Measurements from ENCODE around the gene SND1.

SND1 gene

DNA sequence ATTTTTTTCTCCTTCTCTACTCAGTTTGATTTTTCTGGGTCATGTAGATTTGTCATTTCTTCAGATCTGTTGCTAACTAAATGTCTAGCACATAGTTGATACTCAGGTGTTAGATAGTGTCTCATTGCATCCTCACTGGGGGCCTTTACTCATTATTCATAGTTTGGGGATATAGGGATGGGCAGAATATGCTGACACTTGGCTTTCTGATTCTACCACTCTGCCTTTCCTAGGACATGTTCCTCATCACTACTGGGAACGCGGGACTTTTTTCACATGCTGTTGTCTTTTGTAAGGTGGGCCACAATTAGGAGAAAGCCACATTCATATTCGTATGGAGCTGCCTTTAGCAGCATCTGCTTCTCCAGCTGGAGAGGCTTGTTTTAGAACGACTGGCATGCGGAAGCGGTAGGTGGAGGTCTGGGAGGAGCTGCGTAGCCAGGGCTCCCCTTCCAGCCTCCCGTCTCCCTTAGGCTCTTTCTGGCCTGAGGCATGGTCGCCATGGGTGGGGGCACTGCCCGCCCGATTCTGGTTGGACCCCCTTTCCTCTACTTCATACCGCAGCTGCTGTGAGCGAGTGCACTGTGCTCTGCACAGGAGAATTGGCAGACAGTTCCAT, 78.8 kb downstream of the SND1 start:
- DNase-seq (ENCODE audit: low spot score): no peak

DNA sequence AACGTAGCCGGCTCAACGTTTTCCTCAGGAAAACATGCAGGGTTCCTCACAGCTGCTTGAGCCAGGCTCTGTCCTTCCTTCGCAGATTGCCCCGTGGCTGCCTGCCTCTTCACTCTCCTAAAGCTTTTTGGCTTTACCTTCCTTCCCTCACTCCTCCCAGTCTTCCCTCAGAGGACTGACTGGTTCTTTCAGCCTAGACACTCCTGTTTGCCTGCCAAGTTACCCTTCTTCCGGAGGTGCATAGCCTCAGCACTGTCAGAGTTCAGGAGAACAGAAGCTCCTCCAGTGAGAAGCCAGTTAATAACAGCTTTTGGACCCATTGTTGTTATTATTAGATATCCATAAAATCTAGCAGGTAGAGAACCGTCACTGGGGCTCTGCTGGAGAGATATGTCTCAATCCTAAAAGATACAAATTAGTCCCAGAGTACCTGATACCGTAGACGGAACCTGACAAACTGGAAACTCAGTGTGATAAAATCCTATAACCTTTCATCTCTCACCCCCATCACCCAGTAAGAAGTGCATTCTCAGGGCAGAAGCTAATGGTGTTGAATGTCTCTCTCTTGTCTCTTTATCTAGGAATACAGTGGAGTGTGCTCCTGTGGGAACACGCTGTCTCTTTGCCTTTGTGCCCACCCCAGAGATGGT, 79.6 kb downstream of the SND1 start:
- no peak for DNase-seq (ENCODE audit: low spot score)

DNA sequence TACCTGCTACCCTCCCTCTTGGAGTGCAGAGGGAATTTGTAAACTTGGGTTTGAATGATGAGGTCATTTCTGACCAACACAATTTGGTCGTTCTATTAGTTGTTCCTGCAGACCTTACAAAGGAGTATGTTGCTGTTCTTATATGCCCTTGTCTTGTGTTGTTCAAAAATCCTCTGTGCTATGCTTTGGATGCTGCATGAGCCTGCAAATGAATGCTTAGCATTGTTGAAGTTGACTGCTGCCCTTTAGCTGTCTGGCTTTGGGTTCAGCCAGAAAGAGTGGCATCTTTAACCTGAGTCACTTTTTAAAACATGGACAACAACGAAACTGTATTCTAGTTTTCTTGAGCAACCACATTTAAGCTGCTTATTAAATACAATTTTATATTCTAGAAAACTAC, 80.3 kb downstream of the SND1 start:
- no peak for DNase-seq (ENCODE audit: low spot score)

DNA sequence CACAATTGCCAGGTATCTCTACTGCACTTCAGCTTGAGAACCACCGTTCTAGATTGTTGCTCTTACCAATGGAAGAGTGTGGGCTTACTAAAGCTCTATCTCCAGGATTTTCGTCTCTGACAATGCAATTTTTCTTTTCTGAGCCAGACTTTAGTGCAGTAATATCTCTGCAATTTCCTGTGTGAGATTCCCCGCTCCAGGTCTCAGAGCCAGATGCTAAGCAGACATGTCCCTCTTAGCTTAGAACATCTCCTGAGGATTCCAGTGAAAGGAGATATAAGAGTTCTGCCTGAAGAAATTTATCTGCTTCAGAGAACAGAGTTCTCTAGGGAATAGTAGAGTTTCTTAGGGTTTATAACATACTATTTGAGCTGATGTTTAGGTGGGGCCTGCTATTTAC, 82.0 kb downstream of the SND1 start:
- no peak for DNase-seq (ENCODE audit: low spot score)

DNA sequence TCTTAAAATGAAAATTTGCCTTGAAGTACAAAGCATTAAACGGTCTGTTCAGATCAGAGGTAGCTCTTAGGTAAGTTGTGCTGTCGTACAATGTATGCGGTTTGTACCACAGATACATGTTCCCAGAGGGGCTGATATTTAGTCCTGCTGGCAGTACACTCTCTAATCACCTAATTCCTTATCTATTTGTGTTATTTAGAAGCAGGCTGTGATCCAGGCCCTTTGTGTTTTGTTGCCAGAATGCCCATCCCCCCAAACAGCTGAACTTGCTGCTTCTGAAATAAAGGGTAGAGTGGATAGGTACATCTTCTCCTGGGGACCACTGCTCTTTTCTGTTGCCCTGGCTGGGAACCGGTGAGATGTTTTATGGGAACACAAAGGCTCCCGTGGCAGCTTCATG, 84.5 kb downstream of the SND1 start:
- DNase-seq (ENCODE audit: low spot score): no peak

DNA sequence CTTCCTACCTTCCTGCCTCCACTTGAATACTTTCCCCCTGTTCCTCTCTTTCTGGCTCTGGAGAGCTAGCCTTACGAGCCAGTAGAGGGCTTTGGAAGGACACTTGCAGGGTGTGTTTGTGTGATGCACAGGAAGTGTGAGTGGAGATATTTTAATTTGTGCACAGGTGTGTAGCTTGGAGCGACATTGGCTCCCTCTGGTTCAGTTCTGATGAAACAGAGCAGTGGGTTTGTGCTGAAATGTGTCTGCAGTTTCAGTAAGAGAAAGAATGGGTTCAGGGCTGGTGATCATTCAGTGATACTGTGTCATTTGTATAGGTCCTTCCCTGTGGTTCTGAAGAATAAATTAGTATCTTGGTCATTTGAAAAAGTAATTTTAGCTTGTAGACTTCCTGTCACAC, 86.9 kb downstream of the SND1 start:
- DNase-seq (ENCODE audit: low spot score): no peak

DNA sequence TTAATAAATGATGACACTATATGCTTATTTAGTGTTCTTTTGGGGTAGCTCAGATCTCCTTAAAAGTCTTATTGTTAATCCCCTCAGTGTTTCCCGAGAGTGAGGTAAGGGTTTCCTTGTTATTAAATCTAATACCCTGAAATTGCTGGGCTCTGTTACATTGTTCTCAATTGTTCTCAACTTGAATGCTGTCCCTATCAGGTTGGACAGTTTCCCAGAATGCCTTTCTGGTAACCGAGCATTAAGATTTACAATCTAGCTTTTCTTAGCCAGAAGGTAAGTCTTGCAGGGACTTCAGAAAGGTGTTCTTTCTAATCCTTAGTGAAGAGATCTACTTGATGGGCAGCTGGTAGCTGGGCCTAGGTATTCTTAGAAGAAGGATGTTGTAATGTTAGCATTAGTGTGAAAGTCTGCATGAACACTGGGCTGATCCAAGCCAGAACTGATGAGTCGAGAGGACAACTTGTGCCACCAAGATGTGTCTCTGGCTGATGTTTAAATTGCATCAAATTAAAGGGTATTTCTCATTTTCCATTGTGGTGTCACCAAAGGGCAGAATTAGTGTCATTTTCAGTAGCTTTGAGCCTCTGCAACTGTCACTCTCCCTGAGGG, 89.9 kb downstream of the SND1 start:
- DNase-seq (ENCODE audit: low spot score): no peak

DNA sequence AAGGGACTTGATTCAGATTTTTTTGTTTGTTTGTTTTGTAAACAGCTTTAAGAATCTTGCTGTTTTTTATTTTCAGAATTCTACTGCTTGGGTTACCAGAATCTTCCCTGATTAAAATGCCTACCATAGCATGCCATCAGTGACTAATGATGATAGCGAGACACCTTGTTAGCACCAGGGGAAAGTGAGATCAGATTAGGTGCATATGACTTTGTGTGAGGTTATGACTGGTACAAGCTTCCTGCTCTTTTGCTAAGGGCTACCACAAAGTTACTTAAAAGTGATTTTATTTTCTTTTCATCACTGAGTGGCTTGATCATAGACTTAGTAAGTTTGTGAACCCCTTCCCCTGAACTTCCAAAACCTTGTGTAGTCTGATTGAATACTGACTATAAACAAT, 93.5 kb downstream of the SND1 start:
- DNase-seq (ENCODE audit: low spot score): peak; percentile 10

DNA sequence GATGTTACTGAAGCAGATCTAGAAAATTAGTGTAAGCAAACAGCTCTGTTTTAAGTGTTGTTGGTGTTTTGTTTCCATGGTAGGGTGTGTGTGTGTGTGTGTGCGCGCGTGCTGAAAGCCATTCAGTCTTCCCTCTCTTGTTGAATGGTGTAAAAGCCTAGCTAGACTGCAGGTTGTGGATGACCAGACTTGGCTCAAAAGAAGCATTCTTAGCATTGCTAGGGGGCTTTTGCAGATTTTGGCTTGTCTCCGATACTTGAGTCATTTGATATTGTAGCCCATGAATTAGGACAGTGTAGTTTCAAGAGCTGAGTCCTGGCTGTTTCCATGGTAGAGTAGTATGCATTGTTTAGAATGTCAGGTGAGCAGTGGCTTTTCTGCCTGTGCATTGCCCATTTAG, 99.1 kb downstream of the SND1 start:
- DNase-seq (ENCODE audit: low spot score): no peak

DNA sequence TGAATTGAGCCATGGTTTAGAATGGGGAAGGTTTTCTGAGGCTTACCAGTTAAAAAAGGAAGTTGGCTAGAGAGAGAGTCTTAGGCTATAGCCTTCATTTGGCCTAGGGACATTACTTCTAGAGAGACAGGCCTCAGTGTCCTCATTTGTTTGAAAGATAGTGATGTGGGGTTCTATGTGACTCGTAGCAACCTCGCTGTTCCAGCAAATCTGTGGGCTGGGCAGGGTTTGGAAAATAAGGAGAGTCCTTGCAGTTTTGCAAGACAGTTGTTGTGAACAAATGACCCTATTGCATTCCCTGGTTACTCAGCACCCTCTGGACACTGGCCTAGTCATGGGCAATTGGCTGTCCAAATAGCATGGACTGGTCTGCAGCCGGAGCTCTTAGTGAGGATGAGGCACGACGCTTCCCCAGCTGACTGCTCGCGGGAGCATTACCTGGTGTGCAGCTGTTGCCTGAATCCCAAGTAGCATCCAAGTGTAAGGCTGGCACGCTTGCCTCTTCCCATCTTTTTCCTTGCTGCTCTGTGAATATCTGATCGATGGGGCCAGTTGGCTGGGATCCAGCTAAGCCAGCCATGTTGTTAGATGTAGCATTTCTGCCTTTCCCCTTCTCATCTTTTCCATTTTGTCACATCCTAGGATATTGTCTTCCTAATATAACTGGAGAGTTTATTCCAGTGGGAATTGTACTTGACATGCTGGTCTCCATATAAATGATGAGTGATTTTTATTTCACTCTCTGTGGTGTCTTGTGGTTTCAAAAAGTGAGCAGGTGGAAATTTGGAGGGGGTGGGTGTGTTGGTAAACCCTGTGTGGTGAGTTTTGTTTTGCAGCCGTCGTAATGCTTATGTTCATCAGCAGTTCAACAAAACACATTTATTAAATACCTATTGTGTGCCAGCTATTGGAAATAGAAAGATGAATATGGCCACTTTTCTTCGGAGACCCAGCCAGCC, 99.8 kb downstream of the SND1 start:
- DNase-seq (ENCODE audit: low spot score): no peak

DNA sequence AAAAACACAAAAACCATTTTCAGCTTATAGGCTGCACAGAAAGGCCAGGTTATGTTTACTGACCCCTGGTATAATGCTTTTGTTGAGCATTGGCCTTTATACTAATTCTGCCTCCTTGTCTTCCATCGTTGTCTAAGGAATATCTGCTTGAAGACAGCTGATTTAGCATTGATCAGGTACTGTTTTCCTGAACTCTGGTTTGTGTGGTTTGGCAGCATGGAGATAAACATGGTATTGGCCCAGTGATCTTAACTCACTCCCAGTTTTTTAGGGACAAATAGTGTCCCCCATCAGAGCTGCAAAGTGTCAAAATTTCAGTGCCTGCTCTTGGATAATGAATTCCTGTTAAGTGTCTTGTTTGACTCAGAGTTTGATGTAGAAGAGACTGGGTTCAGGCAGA, 100.8 kb downstream of the SND1 start:
- DNase-seq (ENCODE audit: low spot score): no peak

DNA sequence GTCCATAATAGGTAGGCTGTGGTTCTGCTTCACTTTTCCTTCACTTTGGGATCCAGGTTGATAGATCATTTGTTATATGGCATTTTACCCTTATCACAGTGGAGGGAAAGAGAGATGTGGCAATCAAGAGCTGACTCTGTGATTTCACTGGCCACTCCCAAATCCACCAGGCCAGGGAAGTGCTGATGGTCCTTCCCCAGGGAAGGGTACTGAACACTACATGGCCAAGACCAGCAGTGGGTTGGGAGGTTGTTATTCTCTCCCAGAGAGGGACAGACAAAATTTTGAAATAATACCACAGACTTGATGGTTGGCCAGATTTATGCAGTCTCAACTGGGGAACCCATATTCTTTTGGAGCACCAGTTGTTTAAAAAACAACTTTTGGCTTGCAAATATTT, 102.5 kb downstream of the SND1 start:
- DNase-seq (ENCODE audit: low spot score): no peak

DNA sequence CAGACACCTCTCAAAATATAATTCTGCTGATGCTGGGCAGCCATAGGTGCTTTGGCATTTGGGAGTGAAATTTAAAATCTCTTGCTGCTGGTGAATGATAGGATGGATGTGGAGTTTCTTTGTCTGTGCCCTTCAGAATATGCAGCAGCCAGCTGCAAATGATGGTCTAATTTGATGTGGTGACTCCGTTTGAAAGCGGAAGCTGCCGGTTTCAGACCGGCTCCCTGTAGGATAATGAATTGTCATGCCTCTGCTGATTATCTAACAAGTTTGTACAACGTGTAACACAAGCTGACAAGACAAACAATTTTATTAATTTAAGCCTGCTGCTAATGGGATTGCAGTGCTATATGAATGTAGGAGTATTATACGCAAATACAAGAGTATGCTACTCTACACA, 103.5 kb downstream of the SND1 start:
- DNase-seq (ENCODE audit: low spot score): no peak

DNA sequence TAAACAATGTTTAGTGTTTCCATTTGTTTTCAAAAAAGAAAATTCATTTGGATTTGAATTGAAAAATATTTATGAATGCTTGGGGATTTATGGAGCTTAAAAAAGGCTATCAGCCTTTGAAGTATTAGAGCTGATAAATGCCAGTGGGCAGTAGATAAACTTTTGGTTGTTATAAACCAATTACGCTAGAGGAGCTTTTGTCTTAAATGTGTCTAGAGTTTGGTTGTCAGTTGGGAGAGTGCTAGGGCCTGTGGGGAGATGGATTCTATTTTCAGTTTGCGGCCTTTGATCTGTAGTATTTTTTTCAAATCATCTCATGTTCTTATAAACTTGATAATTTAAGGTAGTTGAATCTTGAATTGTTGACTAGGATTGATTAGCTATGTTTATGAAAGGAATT, 104.0 kb downstream of the SND1 start:
- no peak for DNase-seq (ENCODE audit: low spot score)

DNA sequence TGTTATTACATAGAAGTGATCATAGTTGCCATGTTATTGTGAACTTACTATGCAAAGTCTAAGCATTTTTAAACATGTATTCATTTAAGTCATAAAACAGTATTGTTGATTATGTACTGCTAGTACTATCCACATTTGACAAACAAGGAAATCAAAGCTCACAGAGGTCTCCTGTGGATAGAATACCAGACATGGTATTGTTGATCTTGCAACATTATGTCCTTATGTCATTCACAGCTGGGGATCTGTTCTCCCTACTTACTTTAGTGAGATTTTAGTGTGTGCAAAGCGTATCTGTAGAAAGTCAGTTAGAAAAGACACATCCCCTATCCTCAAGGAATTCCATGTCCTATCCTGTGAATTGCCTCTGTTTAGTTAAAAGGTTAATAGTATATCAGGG, 106.1 kb downstream of the SND1 start:
- DNase-seq (ENCODE audit: low spot score): no peak

DNA sequence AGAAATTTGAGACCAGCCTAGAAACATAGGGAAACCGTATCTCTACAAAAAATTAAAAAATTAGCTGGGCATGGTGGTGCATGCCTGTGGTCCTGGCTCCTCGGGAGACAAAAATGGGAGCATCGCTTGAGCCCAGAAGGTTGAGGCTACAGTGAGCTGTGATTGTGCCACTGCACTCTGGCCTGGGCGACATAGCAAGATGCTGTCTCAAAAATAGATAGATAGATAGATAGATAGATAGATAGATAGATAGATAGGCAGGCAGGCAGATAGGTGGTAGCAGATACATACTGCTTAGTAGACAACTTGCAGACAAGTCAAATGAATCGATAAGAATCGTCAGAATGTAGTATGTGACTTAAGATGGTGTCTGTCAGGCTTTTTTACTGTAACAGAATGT, 106.9 kb downstream of the SND1 start:
- DNase-seq (ENCODE audit: low spot score): no peak

DNA sequence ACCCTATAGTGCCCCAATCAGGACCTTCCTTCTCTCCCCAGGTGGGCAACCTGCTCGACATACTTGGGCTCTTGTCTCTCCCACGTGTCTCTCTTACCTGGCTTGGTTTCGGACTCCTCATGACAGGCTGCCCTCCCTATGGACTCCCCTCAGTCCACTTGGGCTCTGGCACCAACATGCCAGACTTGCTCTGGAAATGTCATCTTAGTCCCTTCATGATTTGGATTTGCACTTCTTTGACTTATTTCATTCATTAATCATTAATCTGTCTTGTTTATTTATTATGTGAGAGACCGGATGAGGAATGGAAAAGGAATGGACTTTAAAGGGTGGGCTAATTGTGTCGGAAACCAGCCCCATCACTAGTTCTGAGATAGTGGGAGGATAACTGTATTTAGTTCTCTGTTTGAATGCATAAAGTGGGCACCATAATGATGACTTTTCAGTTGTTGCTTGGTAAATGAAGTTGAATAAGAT, 108.0 kb downstream of the SND1 start:
- DNase-seq (ENCODE audit: low spot score): no peak

DNA sequence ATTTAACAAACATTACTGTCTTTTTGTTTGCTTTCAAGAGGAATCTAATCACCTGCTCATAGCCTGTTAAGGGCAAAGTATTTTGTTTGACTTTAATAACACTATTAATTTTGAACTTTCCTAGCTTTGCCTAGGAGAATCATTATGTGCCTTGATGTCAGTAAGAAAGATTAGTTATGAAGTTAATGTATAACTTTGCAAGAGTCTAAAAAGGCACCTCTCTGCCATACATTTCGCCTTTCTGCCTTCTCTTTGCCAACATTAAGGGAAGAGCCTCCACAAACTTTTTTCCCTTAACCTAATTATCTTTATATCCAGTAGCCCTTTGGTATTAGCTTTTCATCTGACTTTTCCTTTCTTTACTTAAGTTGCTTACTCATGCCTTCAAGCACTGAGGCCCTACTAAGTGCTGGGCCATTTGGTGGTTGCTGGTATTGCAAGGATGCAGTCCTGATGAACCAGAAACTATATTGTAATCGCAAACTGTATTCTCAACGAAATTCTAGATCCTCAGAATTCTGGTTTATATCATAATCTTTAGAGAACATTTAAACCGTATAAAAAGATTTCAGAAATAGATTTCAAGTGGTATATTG, 108.5 kb downstream of the SND1 start:
- DNase-seq (ENCODE audit: low spot score): no peak

DNA sequence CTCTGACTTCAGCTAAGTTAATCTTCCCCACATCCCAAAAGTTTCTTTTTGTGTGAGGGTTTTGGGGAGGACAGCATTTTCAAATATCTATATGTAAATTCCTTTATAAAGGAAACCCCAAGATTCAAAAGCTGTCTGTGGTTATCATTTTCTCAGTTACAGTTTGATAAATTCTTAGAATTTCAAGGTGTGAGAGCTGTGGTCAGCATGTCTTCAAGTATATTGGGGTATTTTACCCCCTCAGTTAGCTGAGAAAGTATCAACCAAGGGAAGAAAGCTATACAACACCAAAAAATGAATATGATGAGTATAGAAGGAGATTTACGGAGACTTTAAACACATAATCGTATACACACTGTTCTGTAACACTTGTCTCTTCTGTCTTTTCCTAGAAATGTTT, 109.2 kb downstream of the SND1 start:
- DNase-seq (ENCODE audit: low spot score): peak; percentile 32

DNA sequence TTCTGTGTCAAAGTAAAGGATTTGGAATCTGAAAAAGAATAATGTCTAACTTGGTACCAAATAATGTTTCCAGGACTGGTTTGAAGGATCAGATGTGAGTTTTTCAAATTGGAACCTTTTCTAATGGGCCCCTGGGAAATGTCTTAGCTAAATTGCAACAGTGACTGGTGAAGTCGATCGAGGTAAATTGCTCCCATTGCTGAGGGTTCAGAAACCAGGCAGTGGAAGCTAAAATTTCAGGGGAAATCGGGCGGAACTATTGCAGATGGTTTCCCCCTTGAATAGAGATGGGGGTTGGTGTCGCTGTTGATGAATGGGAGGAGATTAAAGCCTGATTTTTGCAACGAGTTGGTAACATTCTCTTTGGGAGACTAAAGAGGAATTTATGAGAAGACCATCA, 112.7 kb downstream of the SND1 start:
- DNase-seq (ENCODE audit: low spot score): no peak

DNA sequence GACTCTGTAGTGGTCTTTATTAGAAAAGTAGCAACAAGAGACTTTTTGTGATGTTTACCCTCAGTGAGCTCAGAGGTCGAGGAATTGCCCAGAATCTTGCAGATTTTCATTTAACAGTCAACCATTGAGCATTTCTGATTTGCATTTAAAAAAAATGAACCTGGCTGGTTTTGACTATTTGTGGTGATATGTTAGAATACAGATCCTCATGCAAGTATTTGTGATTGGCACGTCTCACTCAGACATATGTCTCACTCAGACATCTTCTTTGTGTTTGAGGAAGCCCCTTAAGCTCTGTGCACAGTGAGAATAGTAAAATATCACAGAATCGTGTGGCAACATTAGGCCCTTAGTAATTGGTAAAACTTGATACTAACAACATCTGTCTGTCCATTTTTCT, 113.2 kb downstream of the SND1 start:
- no peak for DNase-seq (ENCODE audit: low spot score)

DNA sequence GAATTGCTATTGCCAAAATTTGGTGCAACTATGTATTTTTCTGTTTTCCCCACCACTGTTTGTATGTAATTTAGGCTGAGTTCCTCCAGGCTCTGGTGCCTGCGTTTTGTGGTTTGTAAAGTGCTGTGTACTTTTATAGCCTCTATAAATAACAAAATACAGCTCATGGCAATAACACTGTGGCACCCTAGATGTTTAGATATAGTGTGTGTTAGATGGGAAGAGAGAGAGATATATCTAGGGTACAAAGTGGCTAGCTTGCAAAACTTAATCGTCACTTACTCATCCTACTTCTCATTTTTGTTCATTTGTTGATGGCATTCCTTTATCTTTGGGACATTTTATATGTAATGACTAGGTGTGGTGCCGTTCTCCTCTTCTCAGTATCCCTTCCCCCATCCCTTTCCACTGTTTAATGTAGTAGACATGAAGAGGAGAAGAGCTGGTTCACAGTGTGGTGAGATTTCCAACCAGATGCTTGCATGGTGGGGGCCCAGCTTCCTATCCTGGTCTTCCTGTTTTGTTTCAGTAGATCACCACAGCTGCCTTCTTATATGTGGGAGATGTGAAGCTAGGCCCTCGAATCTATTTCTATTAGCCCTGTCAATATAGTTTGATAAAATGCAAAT, 115.0 kb downstream of the SND1 start:
- no peak for DNase-seq (ENCODE audit: low spot score)
